SH-SY5Y (cell line): ENCODE results near the gene RIT2.

ENCODE experiments used
- GATA2 ChIP-seq: IDR thresholded peaks from 2 replicates; pipeline ENCODE4 v1.6.1; 2011; ENCODE audit warnings: mild to moderate bottlenecking, low read depth, low read length
- GATA3 ChIP-seq: IDR thresholded peaks from 2 replicates; pipeline ENCODE4 v1.6.1; 2011; ENCODE audit warnings: low read depth, mild to moderate bottlenecking, low read length, moderate library complexity

DNA sequence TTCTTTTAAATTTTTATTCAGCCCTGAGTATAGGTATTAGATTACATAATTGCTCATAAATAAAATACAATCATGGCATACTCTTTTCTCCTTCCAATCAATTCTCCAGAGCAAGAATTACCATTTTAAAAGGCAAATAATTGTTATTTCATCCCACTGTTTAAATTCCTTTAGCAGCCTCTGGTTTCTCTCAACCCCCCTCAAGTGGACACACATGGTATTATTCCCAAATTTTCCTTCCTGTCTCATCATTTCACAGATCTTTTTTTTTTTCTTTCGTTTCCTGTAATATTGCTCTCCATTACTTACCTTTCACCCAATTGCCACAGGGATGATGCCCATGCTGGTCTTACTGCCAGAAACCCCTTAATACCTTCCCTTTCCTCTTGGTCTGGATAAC, 385.2 kb downstream of the RIT2 start:
- no peak for TF ChIP-seq GATA2
- no peak for TF ChIP-seq GATA3
